Inferior parietal cortex (tissue), 1 donor: ENCODE measurements around the gene ATIC.

Experiments used
- DNase-seq: peaks from one replicate; pipeline ENCODE4 v3.0.0-alpha.2; 2016; ENCODE audit errors: extremely low spot score

Gene ATIC

GRCh38 chr2:215399067-215399716 is 87.3 kb downstream of the ATIC start:
- no peak for DNase-seq
